Urothelium cell line (cell line): ENCODE measurements around the gene LIG3.
"Not testable (repeated sequence)": the region's sequence is repeated elsewhere in the genome, so short reads cannot be mapped to it uniquely, and the experiment has no call there.

Experiments
- DNase-seq: peaks from one replicate; pipeline ENCODE4 v3.0.0; 2011; ENCODE audit warnings: low spot score, mixed read lengths
- FAIRE-seq: peaks from 2 replicates; lab custom pipeline; 2011; peaks lifted over from hg19 to GRCh38; lab: Jason Lieb, UNC

Gene LIG3

DNA sequence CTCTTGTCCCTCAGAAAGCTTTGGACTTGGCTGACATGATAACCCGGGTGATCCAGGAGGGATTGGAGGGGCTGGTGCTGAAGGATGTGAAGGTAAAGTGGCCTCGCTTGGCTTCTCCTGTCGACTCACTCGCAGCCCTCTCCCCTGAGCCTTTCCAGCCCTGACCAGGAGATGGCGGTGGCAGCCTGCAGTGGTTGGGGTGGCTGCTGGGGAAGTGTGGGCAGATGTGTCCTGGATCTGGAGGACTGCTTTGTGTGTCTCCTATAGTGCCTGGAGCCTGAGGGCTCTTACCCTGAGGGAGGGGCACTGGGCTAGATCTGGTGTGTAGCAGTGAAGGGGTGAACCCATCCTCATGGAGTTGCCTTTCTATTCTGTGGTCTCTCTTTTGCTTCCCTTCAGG lies 17.9 kb downstream of the LIG3 start:
- DNase-seq (peak; percentile 58), FAIRE-seq (peak; percentile 37)

DNA sequence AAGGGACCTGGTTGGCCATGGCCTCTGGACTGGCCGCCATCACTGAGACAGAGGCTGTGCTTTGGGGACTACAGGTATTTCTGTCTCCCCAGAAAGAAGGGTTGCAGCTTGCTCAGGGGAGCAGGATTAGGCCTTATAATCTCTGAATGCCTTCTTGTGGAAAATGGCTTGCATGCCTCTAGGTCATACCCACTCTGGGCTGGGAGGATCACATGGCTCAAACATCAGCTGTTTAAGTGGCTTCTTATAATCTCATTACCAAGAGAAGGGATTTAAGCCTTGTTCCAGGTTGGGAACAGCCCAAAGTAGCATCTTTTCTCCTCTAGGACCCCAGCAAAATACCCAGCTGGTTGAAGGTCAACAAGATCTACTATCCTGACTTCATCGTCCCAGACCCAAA lies 19.1 kb downstream of the LIG3 start:
- no peak for FAIRE-seq
- no peak for DNase-seq

DNA sequence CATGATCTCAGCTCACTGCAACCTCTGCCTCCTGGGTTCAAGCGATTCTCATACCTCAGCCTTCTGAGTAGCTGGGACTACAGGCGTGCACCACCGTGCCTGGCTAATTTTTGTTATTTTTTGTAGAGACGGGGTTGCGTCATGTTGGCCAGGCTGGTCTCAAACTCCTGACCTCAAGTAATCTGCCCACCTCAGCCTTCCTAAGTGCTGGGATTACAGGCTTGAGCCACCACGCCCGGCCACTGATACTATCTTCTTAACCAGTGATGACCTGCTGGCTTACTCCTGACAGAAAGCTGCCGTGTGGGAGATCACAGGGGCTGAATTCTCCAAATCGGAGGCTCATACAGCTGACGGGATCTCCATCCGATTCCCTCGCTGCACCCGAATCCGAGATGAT lies 20.7 kb downstream of the LIG3 start:
- not testable (repeated sequence) for FAIRE-seq, DNase-seq

DNA sequence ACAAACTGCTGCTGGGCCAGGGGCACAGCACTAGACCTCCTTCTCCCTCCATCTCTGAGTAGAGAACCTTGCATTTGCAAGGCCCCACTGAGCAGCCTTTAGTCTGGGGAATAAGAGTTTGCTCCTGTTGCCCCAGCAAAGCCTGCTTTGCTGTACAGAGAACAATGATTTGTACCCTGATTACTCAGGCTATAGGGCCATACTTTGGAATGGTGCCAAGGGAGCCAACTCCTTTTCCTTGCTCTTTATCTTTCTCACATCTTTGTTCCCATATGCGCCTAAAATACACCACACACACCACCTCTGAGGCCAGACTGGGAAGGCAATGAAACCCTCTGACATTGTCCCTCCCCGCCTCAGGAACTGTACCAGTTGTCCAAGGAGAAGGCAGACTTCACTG lies 21.2 kb downstream of the LIG3 start:
- DNase-seq (no peak), FAIRE-seq (no peak)

DNA sequence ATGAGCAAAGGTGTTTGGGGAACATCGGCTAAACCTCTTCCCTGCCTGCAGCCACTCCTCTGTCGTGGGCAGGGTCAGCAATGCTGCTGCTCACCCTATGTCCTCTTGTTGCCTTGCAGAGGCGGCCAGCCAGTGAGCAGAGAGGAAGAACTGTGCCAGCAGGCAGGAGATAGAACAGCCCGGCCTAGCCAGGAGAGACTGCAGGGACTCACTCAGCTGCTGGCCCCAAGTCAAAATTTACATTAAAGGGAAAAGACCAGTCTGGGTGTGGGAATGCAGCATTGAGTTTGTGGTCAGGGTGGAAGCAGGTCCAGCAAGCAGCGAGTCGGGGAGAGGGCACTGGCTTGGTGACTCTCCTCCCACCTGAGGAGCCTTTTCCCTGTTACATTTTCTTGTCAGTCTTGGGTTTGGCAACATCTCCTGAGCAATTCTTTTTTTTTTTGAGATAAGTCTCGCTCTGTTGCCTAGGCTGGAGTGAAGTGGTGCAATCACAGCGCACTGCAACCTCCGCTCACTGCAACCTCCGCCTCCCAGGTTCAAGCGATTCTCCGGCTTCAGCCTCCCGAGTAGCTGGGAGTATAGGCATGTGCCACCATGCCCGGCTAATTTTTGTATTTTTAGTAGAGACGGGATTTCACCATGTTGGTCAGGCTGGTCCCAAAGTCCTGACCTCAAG lies 22.7 kb downstream of the LIG3 start:
- no peak for FAIRE-seq

DNA sequence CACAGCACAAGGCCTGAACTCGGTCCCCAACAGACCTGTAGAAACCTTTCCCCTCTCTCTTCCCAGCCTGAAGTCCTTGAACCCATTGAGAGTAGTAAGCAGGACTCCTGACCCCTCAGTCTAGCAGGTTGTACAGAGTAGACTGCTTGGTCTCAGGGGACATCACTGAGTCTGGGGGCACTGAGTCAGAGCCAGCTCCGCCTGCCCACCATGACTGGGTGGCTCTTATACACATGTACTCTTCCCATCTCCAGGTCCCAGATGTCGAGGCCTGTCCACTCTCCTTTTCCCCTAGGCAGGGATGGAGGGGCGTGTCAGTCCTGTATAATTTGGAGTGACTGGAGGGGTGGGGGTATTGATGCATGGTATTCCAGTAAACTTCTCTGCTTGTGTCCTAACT lies 23.5 kb downstream of the LIG3 start:
- no peak for DNase-seq
- no peak for FAIRE-seq

More for the DNA sequence above, 22.7 kb downstream of the LIG3 start:
- DNase-seq: no peak

DNA sequence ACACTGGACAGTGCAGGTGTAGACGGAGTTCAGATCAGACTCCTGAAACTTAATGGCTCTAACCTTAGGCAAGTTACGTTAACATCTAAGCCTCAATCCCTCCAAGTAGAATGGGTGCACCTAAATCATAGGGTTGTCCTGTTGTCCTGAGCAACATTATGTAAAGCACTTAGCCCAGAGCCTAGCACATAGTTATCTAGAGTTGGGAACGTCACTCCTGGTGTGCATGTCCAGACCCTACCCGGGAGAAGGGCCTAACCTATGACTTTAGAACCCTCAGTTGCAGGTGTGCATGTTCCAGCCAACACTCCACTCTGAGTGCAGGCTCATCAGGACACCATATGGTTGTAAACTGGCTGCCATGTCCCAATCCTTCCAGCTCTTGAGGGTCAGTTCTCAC lies 26.0 kb downstream of the LIG3 start:
- DNase-seq: no peak
- no peak for FAIRE-seq

DNA sequence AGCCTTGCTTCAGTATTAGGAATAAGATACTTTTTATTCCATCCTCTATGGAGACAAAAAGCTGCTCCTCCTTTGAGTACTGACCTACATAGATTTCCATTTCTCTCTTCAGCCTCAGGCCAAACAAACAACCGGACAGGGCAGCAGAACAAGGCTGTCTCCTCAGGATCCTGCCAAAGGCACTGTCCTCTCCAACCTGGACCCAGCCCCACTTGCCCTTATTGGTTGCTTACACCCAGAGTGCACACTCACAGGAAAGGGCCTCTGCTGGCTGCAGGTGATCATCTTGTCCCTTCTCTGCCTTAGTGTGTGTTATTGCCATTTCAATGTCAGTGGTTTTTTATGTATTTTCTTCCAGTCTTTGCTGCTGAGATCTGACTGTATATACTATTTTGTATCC lies 26.6 kb downstream of the LIG3 start:
- FAIRE-seq (no peak), DNase-seq (no peak)

DNA sequence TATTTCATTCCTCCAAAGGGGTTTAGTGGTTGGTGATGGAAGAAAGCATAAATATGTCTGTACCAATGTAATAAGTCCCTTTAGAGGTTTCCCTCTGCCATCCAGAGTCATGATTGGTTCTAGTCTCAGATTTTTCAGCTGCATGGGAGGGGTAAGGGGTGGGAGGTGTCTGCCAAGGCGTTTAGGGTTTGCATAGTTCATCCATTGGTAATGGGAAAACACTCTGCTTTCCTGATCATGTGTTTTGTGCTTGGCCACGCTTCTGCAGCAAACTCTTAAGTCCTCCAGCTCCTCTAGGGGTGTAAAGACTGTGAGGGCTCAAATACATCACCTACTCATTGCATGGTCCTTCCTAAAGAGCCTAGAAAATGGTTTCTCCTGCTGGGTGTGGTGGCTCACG lies 29.8 kb downstream of the LIG3 start:
- DNase-seq: no peak
- FAIRE-seq: no peak

DNA sequence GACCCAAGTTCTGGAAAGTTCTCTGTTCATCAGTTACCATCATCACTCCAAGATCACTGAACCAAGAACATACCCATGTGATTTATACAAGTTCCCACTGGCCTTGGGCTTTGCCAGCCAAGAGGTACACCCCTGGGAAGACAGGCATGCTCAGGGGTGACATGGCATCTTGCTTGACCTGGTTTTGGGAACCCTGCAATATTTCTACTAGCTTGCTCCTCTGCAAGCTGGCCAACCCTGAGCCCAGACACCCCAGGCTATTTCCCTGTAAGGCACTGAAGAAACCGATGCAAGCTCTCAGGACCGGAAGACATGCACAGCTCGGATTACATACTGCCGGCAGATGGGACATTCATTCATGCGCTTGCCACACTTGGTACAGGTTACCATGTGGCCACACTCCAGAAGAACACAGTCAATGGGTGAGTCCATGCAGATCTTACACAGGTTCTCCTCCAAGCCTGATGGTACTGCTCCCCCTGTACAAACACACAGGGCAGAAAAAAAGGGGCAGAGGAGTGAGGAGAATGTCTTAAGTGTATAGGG lies 31.4 kb downstream of the LIG3 start:
- no peak for FAIRE-seq

DNA sequence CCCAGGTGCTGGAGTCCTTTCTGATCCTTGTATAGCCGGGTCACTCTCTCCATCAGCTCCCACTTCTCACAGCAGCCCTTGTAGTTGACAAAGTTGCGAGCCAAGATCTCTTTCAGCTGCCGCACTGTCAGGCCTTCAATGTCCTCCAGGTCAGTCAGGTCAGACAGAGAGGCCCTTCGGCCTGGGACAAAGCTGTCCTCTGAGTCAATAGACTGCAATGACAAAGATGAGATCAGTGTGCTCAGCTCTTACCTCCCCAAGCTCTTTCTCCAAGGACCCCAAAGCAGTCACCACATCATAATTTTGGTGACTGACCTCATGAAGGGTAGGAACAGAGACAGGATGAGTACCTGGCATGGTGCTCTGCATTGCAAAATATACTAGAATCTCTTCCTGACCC lies 36.1 kb downstream of the LIG3 start:
- DNase-seq (no peak), FAIRE-seq (no peak)

More for the DNA sequence above, 31.4 kb downstream of the LIG3 start:
- DNase-seq: no peak

DNA sequence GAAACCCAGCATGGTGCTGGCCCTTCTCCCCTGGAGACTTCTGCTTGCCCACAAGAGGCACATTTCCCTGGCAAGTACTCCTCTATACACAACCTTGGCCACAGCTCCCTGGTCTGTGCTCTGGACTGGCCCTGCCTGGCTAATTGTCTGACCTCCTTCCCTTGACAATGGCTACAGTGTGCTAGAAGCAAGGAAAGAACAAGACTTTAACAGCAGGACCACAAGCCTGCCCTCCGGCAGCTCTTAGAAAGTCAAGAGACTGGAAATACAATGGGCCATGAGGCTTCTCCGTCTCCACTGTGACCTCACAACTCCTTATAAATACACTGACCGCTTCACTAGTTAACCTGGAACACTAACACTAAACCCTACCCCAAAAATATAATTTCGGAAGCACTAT lies 36.7 kb downstream of the LIG3 start:
- FAIRE-seq (no peak), DNase-seq (no peak)

DNA sequence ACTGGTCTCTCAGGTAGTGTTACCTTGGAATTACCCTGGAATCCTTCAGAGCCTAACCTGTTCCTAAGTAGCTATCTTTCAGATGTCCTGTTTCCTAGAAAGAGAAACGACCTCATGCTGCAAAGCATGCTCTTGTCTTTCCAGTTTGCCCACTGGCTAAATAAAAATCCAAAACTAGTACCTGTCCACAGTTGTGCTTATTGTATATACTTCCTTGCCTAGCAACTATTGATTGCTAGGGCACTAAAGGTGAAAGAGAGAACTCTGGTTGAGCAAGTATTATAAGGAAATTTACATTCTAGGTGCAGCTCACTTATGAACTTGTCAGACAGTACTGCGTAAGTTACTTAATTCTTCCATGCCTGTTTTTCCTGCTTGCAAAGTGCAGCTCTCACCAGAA lies 38.5 kb downstream of the LIG3 start:
- no peak for FAIRE-seq
- no peak for DNase-seq

DNA sequence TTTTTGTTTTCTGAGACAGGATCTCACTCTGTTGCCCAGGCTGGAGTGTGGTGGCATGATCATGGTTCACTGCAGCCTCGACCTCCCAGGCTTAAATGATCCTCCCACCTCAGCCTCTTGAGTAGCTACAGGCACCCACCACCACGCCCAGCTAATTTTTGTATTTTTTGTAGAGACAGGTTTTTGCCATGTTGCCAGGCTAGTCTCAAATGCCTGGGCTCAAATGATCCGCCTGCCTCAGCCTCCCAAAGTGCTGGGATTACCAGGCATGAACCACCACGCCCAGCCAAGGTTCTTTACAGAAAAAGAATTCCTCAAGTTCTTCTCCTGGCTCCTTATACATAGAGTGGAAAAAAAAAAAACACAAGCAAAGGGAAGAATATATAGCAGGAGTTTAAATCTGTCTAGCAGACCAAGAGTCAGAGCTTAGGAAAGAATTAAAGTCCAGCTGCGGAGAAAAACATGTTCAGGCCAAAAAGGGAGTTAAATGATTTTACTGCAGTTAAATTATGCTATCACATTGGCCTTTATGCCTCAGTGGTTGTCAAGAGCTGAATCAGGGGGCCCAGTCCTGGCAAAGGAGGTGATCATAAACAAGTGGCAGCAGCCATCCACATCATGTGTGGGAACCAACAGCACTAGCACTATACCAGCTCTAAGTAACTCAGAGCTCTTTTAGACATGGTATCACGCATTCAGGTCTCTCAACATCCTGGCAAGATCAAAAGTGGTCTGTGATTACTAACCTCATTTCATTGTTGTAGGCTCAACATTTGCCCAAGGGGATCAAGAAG lies 39.3 kb downstream of the LIG3 start:
- no peak for DNase-seq

DNA sequence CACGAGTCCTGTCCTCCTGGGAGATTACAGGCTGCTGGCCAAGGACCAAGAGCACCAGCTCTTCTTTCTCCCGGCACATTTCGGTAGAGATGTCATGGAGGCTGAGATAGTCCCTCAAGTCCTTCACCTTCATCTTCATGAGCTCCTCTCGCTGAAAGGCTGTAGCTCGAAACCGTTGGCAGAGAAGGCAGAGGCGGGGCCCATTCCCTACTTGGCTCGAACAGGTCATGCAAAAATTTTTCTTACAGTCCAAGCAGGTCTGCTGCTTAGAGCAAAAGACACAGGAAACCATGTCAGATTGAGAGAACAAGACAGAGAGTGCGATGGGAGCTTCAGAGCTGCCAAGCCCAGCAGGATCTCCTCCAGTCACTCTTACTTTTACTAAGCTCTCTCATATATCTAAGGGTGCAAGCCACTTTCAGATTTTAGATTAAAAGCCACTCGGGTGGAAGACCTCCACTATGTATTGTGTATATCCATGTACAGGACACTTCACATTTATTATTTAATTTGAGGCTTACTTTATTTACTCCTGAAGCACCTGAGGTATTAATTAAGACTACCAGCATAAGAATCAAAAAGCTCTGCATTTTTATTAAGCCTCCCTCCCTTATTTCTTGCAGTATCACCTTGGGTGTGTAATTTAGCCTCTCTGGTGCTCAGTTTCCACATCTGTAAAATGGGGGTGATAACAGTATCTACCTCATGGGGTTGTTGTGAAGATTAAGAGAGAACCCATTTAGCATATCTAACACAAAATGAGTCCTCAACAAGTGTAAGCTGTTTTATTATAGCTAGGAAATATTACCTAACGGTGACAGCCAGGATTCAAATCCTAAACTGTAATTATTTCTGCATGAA lies 41.4 kb downstream of the LIG3 start:
- DNase-seq (no peak), FAIRE-seq (no peak)

More for the DNA sequence above, 39.3 kb downstream of the LIG3 start:
- no peak for FAIRE-seq

DNA sequence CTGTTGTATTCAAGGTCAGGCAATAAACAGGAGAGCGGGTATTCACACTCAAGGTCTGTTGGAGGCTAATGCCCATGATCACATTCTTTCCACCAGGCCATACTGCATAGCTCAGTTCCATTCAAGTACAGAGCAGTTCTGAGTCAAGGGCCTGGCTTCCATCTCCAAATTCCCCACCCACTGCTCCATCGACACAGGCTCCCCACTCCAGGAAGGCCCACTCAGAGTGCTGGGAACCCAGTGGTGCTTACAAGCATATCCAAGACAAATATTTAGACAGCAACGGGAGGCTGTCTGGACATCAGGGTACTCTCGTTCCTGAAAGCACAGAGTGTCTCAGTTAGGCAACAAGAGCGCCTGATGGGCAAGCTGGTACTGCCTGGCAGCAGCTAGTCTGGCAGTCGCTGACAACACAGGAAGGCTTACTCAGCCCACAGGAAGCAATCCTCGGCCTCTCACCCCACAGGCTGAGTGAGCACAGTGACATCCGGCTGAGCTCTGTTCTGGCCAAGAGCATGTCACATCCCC lies 42.3 kb downstream of the LIG3 start:
- FAIRE-seq (no peak), DNase-seq (peak; percentile 60)

DNA sequence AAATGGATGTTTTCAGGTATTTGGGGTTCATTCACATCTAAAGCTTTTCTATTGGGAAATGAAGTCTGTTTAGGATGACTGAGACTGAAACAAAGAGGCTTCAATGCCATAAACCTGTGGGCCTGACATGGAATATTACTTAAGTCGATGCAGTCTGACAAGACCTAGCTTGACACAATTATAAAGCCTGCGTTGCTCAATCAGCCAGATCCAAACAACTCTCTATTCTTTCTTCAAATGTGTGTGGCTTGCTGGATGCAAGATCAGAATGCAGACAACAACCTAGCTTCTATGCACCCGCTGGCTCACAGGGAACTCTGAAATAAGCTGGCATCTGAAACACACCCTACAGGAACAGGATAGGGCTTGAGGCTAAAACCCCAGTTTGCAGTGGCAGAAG lies 43.2 kb downstream of the LIG3 start:
- DNase-seq: no peak
- no peak for FAIRE-seq

DNA sequence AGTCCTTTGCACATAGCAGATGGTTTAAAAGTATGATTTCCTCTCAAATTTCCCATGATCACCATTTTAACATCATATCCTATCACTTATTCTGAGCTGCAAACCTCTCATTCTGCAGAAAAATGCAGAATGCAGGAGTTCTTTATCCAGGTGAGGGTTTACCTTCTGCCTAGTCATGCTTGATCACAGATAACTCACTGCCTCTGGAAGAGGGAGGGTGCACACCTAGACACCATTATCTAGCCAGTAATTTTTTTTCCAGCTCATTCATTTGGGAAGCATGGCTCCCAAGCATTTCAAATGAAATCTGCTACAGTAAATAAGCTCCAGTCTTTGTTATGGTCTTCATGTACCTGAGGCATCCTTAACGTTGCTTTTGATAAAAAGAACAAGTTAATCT lies 45.2 kb downstream of the LIG3 start:
- FAIRE-seq (no peak), DNase-seq (no peak)

DNA sequence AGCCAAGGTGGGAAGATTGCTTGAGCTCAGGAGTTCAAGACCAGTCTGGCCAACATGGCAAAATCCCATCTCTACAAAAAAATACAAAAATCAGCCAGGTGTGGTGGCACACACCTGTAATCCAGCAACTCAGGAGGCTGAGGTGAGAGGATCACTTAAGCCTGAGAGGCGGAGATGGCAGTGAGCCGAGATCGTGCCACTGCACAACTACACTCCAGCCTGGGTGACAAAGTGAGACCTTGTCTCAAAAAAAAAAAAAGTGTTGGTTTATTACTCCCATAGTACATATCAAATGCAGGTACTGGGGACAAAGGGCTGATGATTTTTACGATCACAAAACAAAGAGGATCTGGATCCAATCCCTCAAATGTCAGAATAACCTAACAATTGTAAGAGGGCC lies 47.8 kb downstream of the LIG3 start:
- not testable (repeated sequence) for FAIRE-seq, DNase-seq

DNA sequence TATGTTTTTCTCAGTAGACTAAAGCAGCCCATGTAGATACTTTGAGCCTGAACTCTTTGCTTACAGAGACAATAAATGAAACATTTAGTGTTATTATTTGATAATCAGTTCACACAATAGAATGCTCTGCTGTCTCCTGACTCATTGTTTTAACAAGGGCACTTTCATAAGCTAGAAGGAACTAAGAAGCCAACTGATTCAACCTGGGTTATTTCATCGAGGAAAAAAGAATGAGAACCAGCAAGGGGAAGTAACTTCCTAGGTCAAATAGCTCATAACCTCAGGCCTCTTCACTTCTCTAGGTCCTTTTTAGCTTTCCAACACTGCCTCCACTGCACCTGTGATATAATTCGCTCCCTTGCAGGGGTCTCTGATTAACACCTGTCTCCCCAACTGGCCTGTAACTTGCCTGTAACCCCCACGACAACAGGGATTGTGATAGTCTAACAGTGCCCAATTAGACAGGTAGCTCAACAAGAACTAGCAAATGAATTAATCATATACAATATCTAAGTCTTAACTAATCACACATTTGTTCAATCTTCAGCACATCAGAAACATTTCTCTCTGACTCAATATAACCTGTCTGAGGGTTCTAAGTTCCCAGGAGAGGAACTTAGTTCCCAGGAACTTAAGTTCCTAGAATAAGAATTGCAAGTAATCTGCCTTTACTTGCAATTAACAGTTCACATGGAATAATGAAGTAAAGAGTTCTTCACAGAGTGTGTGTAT lies 48.4 kb downstream of the LIG3 start:
- FAIRE-seq (no peak), DNase-seq (no peak)
